ENCODE data around the gene SNRNP40. TPM values are rescaled to one million over a fixed set of nuclear protein-coding genes. Genes with fewer than 3 reads are reported as not detected.
"Not testable (repeated sequence)": the region's sequence is repeated elsewhere in the genome, so short reads cannot be mapped to it uniquely, and the experiment has no call there.

The SNRNP40 gene
- total RNA-seq, 2 experiments from 2014 or later, result 83.7 to 96.4 TPM

- ChIA-PET POLR2A (interaction anchor here (0.6 kb wide), 1 partner anchor 199 kb away, joined by 3 read pairs; no protein-coding TSS in a partner anchor), CTCF (no interaction called here)
- intact Hi-C loops (cut with micrococcal nuclease), result no loop called here
- H3K9me3 Mint-ChIP-seq, result no peaks in the 10 kb centered on the region
- H3K27me3 Mint-ChIP-seq, result no peaks in the 10 kb centered on the region
- H3K36me3 Mint-ChIP-seq, result peaks cover 23% of the 10 kb centered on the region
- DNase-seq, result no peak
- peaks cover 7% of the 10 kb centered on the region for H3K4me1 Mint-ChIP-seq (ENCODE audit: low read depth)
- H3K4me3 Mint-ChIP-seq, result no peak overlapping the region
- no peak overlapping the region for H3K27ac Mint-ChIP-seq
Observed at GRCh38 chr1:31308036-31308435, 11.4 kb upstream of the SNRNP40 start.

- Mint-ChIP-seq H3K36me3 (peaks cover 15% of the 10 kb centered on the region), H3K27ac (no peak overlapping the region), H3K9me3 (no peaks in the 10 kb centered on the region), H3K4me3 (no peak overlapping the region), H3K4me1 (ENCODE audit: low read depth) (peaks cover 7% of the 10 kb centered on the region), H3K27me3 (no peaks in the 10 kb centered on the region)
- POLR2A ChIA-PET, result no interaction called here
- CTCF ChIA-PET, result interaction anchor here (0.9 kb wide), 1 partner anchor 10 kb away, joined by 3 read pairs; the partner anchor contains the start of genes SNRNP40 and ZCCHC17
- DNase-seq, result no peak
- intact Hi-C loops (cut with micrococcal nuclease), result no loop called here
Observed at GRCh38 chr1:31306278-31306677, 9.7 kb upstream of the SNRNP40 start.

GRCh38 chr1:31302709-31303441 is 6.3 kb upstream of the SNRNP40 start:
- intact Hi-C loops (cut with micrococcal nuclease), result no loop called here
- Mint-ChIP-seq H3K4me3 (no peak overlapping the region), H3K9me3 (no peaks in the 10 kb centered on the region), H3K4me1 (ENCODE audit: low read depth) (peaks cover 21% of the 10 kb centered on the region), H3K27me3 (no peaks in the 10 kb centered on the region), H3K27ac (no peak overlapping the region), H3K36me3 (peaks cover 7% of the 10 kb centered on the region)
- DNase-seq, result no peak
- POLR2A ChIA-PET, result interaction anchor here (0.6 kb wide), 1 partner anchor 21 kb away, joined by 4 read pairs; no protein-coding TSS in a partner anchor
- CTCF ChIA-PET, result interaction anchor here (0.6 to 0.9 kb wide), 2 partner anchors 121 to 579 kb away, joined by 3 read pairs; partner anchors contain the start of gene MATN1

GRCh38 chr1:31300193-31300592 is 3.6 kb upstream of the SNRNP40 start:
- no peak overlapping the region for H3K4me3 Mint-ChIP-seq
- no peak for DNase-seq
- H3K9me3 Mint-ChIP-seq, result no peaks in the 10 kb centered on the region
- H3K27ac Mint-ChIP-seq, result no peak overlapping the region
- H3K27me3 Mint-ChIP-seq, result no peaks in the 10 kb centered on the region
- peaks cover 3% of the 10 kb centered on the region for H3K36me3 Mint-ChIP-seq
- H3K4me1 Mint-ChIP-seq (ENCODE audit: low read depth), result peaks cover 25% of the 10 kb centered on the region
- CTCF ChIA-PET, result no interaction called here
- POLR2A ChIA-PET, result no interaction called here
- intact Hi-C loops (cut with micrococcal nuclease), result no loop called here

GRCh38 chr1:31299365-31299764 is 2.8 kb upstream of the SNRNP40 start:
- no peak for DNase-seq
- peaks cover 30% of the 10 kb centered on the region for H3K4me1 Mint-ChIP-seq (ENCODE audit: low read depth)
- peaks cover 3% of the 10 kb centered on the region for H3K36me3 Mint-ChIP-seq
- H3K27me3 Mint-ChIP-seq, result no peaks in the 10 kb centered on the region
- ChIA-PET CTCF (no interaction called here), POLR2A (no interaction called here)
- H3K4me3 Mint-ChIP-seq, result no peak overlapping the region
- intact Hi-C loops (cut with micrococcal nuclease), result loop anchor here (5.0 to 10.0 kb wide), 4 partner anchors 142 to 715 kb away; partner anchors contain the start of gene KHDRBS1
- H3K27ac Mint-ChIP-seq, result no peak overlapping the region
- H3K9me3 Mint-ChIP-seq, result no peaks in the 10 kb centered on the region

- H3K4me1 Mint-ChIP-seq (ENCODE audit: low read depth), result peaks cover 32% of the 10 kb centered on the region
- no peak overlapping the region for H3K27ac Mint-ChIP-seq
- DNase-seq, result no peak
- POLR2A ChIA-PET, result interaction anchor here (0.9 to 1.7 kb wide), 8 partner anchors 11 to 1958 kb away, joined by 3 to 5 read pairs (median 4); partner anchors contain the start of gene PEF1
- no peaks in the 10 kb centered on the region for H3K27me3 Mint-ChIP-seq
- CTCF ChIA-PET, result interaction anchor here (0.6 to 1.8 kb wide), 8 partner anchors 8 to 809 kb away, joined by 3 to 9 read pairs (median 4); no protein-coding TSS in a partner anchor
- no peak overlapping the region for H3K4me3 Mint-ChIP-seq
- no peaks in the 10 kb centered on the region for H3K9me3 Mint-ChIP-seq
- intact Hi-C loops (cut with micrococcal nuclease), result loop anchor here (2.0 to 10.0 kb wide), 6 partner anchors 140 to 717 kb away; partner anchors contain the start of genes KHDRBS1 and PUM1
- peaks cover 14% of the 10 kb centered on the region for H3K36me3 Mint-ChIP-seq
Observed at GRCh38 chr1:31297277-31298247, 974 bp upstream of the SNRNP40 start.

GRCh38 chr1:31295874-31296485 is 608 bp downstream of the SNRNP40 start:
- H3K27ac Mint-ChIP-seq, result no peak overlapping the region
- ChIA-PET CTCF (interaction anchor here (0.7 to 1.8 kb wide), 5 partner anchors 10 to 393 kb away, joined by 3 to 7 read pairs (median 3); no protein-coding TSS in a partner anchor), POLR2A (interaction anchor here (1.0 to 1.4 kb wide), 3 partner anchors 9 to 1959 kb away, joined by 3 to 4 read pairs (median 3); no protein-coding TSS in a partner anchor)
- no peaks in the 10 kb centered on the region for H3K27me3 Mint-ChIP-seq
- no peak overlapping the region for H3K4me3 Mint-ChIP-seq
- intact Hi-C loops (cut with micrococcal nuclease), result loop anchor here (2.0 to 10.0 kb wide), 6 partner anchors 139 to 719 kb away; partner anchors contain the start of genes KHDRBS1 and PUM1
- H3K36me3 Mint-ChIP-seq, result peaks cover 18% of the 10 kb centered on the region
- no peak for DNase-seq
- peaks cover 32% of the 10 kb centered on the region for H3K4me1 Mint-ChIP-seq (ENCODE audit: low read depth)
- H3K9me3 Mint-ChIP-seq, result no peaks in the 10 kb centered on the region

GRCh38 chr1:31289021-31289420 is 7.6 kb downstream of the SNRNP40 start:
- H3K9me3 Mint-ChIP-seq, result no peaks in the 10 kb centered on the region
- intact Hi-C loops (cut with micrococcal nuclease), result no loop called here
- ChIA-PET CTCF (no interaction called here), POLR2A (no interaction called here)
- H3K27me3 Mint-ChIP-seq, result no peaks in the 10 kb centered on the region
- no peak for DNase-seq
- H3K27ac Mint-ChIP-seq, result no peak overlapping the region
- peaks cover 43% of the 10 kb centered on the region for H3K36me3 Mint-ChIP-seq
- no peak overlapping the region for H3K4me3 Mint-ChIP-seq
- H3K4me1 Mint-ChIP-seq (ENCODE audit: low read depth), result peaks cover 3% of the 10 kb centered on the region

- H3K27ac Mint-ChIP-seq; H3K9me3 Mint-ChIP-seq; H3K4me3 Mint-ChIP-seq; CTCF ChIA-PET; intact Hi-C loops (cut with micrococcal nuclease); POLR2A ChIA-PET; H3K4me1 Mint-ChIP-seq (ENCODE audit: low read depth); DNase-seq; H3K27me3 Mint-ChIP-seq: not testable (repeated sequence)
- peaks cover 37% of the 10 kb centered on the region for H3K36me3 Mint-ChIP-seq
Observed at GRCh38 chr1:31287791-31288190, 8.8 kb downstream of the SNRNP40 start.

GRCh38 chr1:31282426-31282825 is 14.2 kb downstream of the SNRNP40 start:
- CTCF ChIA-PET, result interaction anchor here (0.9 kb wide), 1 partner anchor 98 kb away, joined by 3 read pairs; no protein-coding TSS in a partner anchor

GRCh38 chr1:31273619-31274018 is 23.0 kb downstream of the SNRNP40 start:
- ChIA-PET CTCF (no interaction called here), POLR2A (no interaction called here)
- H3K9me3 Mint-ChIP-seq, result no peaks in the 10 kb centered on the region
- no peak overlapping the region for H3K4me3 Mint-ChIP-seq
- intact Hi-C loops (cut with micrococcal nuclease), result no loop called here
- no peak for DNase-seq
- no peaks in the 10 kb centered on the region for H3K27me3 Mint-ChIP-seq
- peaks cover 47% of the 10 kb centered on the region for H3K36me3 Mint-ChIP-seq
- no peaks in the 10 kb centered on the region for H3K4me1 Mint-ChIP-seq (ENCODE audit: low read depth)
- no peak overlapping the region for H3K27ac Mint-ChIP-seq

More at GRCh38 chr1:31282426-31282825, 14.2 kb downstream of the SNRNP40 start:
- DNase-seq; H3K4me3 Mint-ChIP-seq; H3K27ac Mint-ChIP-seq; H3K27me3 Mint-ChIP-seq; H3K9me3 Mint-ChIP-seq; H3K4me1 Mint-ChIP-seq (ENCODE audit: low read depth); intact Hi-C loops (cut with micrococcal nuclease): not testable (repeated sequence)
- POLR2A ChIA-PET, result interaction anchor here (0.8 kb wide), 1 partner anchor 14 kb away, joined by 3 read pairs; no protein-coding TSS in a partner anchor
- peaks cover 40% of the 10 kb centered on the region for H3K36me3 Mint-ChIP-seq

Data from activated CD4-positive, alpha-beta memory T cell treated with anti-CD3 and anti-CD28 coated beads for 36 hours (primary cell).